ENCODE measurements around the gene CWH43. TPM values are rescaled to one million over a fixed set of nuclear protein-coding genes. Genes with fewer than 3 reads are reported as not detected.
"Not testable (repeated sequence)": the region's sequence is repeated elsewhere in the genome, so short reads cannot be mapped to it uniquely, and the experiment has no call there.

CWH43 gene
- total RNA-seq, 1 donor from 2014 or later: 3.7 TPM

DNA sequence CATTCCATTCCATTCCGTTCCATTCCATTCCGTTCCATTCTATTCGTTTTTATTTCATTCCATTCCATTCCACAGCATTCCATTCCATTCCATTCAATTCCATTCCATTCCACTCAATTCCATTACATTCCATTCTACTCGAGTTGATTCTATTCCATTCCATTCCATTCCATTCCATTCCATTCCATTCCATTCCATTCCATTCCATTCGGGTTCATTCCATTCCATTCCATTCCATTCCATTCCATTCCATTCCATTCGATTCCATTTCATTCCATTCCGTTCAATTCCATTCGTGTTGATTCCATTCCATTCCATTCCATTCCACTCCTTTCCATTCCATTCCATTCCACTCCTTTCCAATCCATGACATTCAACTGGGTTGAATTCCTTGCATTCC is 110.6 kb downstream of the CWH43 start:
- not testable (repeated sequence) for H3K36me3 ChIP-seq (ENCODE audit: control insufficient read depth, insufficient read depth, low read length); DNase-seq (ENCODE audit: low read depth); H3K27me3 ChIP-seq (ENCODE audit: control insufficient read depth, insufficient read depth, low read length); FAIRE-seq; H3K4me3 ChIP-seq (ENCODE audit: low read depth, low read length)

DNA sequence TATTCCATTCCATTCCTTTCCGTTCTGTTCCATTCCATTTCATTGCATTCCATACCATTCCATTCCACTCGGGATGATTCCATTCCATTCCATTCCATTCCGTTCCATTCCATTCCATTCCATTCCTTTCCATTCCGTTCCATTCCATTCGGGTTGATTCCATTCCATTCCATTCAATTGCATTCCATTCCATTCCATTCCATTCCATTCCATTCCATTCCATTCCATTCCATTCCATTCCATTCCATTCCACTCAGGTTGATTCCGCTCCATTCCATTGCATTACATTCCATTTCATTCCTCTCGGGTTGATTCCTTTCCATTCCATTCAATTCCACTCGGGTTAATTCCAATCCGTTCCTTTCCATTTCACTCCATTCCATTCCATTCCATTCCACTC is 111.0 kb downstream of the CWH43 start:
- H3K4me3 ChIP-seq (ENCODE audit: low read depth, low read length); DNase-seq (ENCODE audit: low read depth); FAIRE-seq; H3K36me3 ChIP-seq (ENCODE audit: control insufficient read depth, insufficient read depth, low read length); H3K27me3 ChIP-seq (ENCODE audit: control insufficient read depth, insufficient read depth, low read length): not testable (repeated sequence)

DNA sequence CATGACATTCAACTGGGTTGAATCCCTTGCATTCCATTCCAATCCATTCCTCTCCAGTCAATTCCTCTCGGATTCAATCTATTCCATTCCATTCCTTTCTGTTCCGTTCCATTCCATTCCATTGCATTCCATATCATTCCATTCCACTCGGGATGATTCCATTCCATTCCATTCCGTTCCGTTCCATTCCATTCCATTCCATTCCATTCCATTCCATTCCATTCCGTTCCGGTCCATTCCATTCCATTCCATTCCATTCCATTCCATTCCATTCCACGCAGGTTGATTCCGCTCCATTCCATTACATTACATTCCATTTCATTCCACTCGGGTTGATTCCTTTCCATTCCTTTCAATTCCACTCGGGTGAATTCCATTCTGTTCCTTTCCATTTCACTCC is 111.4 kb downstream of the CWH43 start:
- not testable (repeated sequence) for H3K36me3 ChIP-seq (ENCODE audit: control insufficient read depth, insufficient read depth, low read length); DNase-seq (ENCODE audit: low read depth); FAIRE-seq; H3K27me3 ChIP-seq (ENCODE audit: control insufficient read depth, insufficient read depth, low read length); H3K4me3 ChIP-seq (ENCODE audit: low read depth, low read length)

DNA sequence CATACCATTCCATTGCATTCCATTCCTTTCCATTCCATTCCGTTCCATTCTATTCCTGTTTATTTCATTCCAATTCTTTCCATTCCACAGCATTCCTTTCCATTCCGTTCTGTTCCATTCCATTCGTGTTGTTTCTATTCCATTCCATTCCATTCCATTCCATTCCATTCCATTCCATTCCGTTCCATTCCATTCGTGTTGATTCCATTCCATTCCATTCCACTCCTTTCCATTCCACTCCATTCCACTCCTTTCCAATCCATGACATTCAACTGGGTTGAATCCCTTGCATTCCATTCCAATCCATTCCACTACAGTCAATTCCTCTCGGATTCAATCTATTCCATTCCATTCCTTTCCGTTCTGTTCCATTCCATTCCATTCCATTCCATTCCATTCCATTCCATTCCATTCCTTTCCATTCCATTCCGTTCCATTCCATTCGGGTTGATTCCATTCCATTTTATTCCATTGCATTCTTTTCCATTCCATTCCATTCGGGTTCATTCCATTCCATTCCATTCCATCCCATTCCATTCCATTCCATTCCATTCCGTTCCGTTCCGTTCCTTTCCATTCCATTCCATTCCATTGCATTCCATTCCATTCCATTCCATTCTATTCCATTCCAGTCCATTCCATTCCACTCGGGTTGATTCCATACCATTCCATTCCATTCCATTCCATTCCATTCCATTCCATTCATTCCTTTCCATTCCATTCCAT is 112.1 kb downstream of the CWH43 start:
- not testable (repeated sequence) for FAIRE-seq; H3K4me3 ChIP-seq (ENCODE audit: low read depth, low read length)

DNA sequence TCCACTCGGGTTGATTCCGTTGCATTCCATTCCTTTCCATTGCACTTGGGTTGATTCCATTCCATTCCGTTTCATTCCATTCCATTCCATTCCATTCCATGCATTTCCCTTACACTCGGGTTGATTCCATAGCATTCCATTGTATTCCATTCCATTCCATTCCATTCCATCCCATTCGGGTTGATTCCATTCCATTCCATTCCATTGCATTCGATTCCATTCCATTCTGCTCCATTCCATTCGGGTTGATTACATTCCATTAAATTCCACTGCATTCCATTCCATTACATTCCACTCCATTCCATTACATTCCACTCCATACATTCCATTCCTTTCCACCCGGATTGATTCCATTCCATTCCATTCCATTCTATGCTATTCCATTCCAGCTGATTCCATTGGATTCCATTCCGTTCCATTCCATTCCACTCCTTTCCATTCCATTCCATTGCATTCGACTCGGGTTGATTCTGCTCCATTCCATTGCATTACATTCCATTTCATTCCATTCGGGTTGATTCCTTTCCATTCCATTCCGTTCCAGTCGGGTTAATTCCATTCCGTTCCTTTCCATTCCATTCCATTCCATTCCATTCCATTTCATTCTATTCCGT is 113.9 kb downstream of the CWH43 start:
- H3K4me3 ChIP-seq (ENCODE audit: low read depth, low read length); FAIRE-seq; H3K27me3 ChIP-seq (ENCODE audit: control insufficient read depth, insufficient read depth, low read length); H3K36me3 ChIP-seq (ENCODE audit: control insufficient read depth, insufficient read depth, low read length): not testable (repeated sequence)
- DNase-seq (ENCODE audit: low read depth): peak; percentile 49

More for the DNA sequence above, 112.1 kb downstream of the CWH43 start:
- not testable (repeated sequence) for H3K27me3 ChIP-seq (ENCODE audit: control insufficient read depth, insufficient read depth, low read length); H3K36me3 ChIP-seq (ENCODE audit: control insufficient read depth, insufficient read depth, low read length); DNase-seq (ENCODE audit: low read depth)

DNA sequence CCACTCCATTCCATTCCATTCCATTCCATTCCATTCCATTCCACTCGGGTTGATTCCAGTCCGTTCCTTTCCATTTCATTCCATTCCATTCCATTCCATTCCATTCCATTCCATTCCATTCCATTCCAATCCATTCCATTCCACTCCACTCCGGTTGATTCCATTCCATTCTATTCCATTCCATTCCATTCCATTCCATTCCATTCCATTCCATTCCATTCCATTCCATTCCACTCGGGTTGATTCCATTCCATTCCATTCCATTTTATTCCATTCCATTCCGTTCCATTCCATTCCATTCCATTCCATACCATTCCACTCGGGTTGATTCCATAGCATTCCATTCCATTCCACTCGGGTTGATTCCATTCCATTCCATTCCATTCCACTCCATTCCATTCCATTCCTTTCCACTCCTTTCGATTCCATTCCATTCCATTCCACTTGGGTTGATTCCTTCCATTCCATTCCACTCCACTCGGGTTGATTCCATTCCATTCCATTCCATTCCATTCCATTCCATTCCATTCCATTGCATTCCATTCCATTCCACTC is 116.3 kb downstream of the CWH43 start:
- not testable (repeated sequence) for H3K4me3 ChIP-seq (ENCODE audit: low read depth, low read length); H3K36me3 ChIP-seq (ENCODE audit: control insufficient read depth, insufficient read depth, low read length); FAIRE-seq; H3K27me3 ChIP-seq (ENCODE audit: control insufficient read depth, insufficient read depth, low read length)
- DNase-seq (ENCODE audit: low read depth): peak; percentile 54

DNA sequence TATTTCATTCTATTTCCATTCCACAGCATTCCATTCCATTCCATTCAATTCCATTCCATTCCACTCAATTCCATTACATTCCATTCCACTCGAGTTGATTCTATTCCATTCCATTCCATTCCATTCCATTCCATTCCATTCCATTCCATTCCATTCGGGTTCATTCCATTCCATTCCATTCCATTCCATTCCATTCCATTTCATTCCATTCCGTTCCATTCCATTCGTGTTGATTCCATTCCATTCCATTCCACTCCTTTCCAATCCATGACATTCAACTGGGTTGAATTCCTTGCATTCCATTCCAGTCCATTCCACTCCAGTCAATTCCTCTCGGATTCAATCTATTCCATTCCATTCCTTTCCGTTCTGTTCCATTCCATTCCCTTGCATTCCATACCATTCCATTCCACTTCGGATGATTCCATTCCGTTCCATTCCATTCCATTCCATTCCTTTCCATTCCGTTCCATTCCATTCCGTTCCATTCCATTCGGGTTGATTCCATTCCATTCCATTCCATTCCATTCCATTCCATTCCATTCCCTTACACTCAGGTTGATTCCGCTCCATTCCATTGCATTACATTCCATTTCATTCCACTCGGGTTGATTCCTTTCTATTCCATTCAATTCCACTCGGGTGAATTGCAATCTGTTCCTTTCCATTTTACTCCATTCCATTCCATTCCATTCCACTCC is 117.5 kb downstream of the CWH43 start:
- H3K36me3 ChIP-seq (ENCODE audit: control insufficient read depth, insufficient read depth, low read length); FAIRE-seq; DNase-seq (ENCODE audit: low read depth); H3K4me3 ChIP-seq (ENCODE audit: low read depth, low read length); H3K27me3 ChIP-seq (ENCODE audit: control insufficient read depth, insufficient read depth, low read length): not testable (repeated sequence)

DNA sequence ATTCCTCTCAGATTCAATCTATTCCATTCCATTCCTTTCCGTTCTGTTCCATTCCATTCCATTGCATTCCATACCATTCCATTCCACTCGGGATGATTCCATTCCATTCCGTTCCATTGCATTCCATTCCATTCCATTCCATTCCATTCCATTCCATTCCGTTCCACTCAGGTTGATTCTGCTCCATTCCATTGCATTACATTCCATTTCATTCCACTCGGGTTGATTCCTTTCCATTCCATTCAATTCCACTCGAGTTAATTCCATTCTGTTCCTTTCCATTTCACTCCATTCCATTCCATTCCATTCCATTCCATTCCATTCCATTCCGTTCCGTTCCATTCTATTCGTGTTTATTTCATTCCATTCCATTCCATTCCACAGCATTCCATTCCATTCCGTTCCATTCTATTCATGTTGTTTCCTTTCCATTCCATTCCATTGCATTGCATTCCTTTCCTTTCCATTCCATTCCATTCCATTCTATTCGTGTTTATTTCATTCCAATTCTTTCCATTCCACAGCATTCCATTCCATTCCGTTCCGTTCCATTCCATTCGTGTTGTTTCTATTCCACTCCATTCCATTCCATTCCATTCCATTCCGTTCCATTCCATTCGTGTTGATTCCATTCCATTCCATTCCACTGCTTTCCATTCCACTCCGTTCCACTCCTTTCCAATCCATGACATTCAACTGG is 118.3 kb downstream of the CWH43 start:
- not testable (repeated sequence) for FAIRE-seq

DNA sequence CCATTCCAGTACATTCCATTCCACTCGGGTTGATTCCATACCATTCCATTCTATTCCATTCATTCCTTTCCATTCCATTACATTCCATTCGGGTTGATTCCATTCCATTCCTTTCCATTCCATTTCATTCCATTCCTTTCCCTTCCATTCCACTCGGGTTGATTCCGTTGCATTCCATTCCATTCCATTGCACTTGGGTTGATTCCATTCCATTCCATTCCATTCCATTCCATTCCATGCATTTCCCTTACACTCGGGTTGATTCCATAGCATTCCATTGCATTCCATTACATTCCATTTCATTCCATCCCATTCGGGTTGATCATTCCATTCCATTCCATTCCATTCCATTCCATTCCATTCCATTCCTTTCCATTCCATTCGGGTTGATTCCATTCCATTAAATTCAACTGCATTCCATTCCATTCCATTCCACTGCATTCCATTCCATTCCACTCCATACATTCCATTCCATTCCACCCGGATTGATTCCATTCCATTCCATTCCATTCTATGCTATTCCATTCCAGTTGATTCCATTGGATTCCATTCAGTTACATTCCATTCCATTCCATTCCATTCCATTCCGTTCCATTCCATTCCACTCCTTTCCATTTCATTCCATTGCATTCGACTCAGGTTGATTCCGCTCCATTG is 119.3 kb downstream of the CWH43 start:
- not testable (repeated sequence) for H3K4me3 ChIP-seq (ENCODE audit: low read depth, low read length); FAIRE-seq; H3K36me3 ChIP-seq (ENCODE audit: control insufficient read depth, insufficient read depth, low read length); H3K27me3 ChIP-seq (ENCODE audit: control insufficient read depth, insufficient read depth, low read length)
- DNase-seq (ENCODE audit: low read depth): peak; percentile 49

More for the DNA sequence above, 118.3 kb downstream of the CWH43 start:
- H3K27me3 ChIP-seq (ENCODE audit: control insufficient read depth, insufficient read depth, low read length); H3K36me3 ChIP-seq (ENCODE audit: control insufficient read depth, insufficient read depth, low read length); H3K4me3 ChIP-seq (ENCODE audit: low read depth, low read length): not testable (repeated sequence)
- peak; percentile 57 for DNase-seq (ENCODE audit: low read depth)

DNA sequence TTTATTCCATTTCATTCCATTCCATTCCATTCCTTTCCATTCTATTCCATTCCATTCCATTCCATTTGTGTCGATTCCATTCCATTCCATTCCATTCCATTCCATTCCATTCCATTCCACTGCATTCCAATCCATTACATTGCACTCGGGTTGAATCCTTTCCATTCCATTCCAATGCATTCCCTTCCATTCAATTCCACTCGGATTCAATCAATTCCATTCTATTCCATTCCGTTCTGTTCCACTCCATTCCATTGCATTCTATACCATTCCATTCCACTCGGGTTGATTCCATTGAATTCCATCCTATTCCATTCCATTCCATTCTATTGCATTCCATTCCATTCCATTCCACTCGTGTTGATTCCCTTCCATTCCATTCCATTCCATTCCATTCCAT is 121.2 kb downstream of the CWH43 start:
- not testable (repeated sequence) for FAIRE-seq; H3K27me3 ChIP-seq (ENCODE audit: control insufficient read depth, insufficient read depth, low read length); H3K36me3 ChIP-seq (ENCODE audit: control insufficient read depth, insufficient read depth, low read length); H3K4me3 ChIP-seq (ENCODE audit: low read depth, low read length)
- DNase-seq (ENCODE audit: low read depth): peak; percentile 73

DNA sequence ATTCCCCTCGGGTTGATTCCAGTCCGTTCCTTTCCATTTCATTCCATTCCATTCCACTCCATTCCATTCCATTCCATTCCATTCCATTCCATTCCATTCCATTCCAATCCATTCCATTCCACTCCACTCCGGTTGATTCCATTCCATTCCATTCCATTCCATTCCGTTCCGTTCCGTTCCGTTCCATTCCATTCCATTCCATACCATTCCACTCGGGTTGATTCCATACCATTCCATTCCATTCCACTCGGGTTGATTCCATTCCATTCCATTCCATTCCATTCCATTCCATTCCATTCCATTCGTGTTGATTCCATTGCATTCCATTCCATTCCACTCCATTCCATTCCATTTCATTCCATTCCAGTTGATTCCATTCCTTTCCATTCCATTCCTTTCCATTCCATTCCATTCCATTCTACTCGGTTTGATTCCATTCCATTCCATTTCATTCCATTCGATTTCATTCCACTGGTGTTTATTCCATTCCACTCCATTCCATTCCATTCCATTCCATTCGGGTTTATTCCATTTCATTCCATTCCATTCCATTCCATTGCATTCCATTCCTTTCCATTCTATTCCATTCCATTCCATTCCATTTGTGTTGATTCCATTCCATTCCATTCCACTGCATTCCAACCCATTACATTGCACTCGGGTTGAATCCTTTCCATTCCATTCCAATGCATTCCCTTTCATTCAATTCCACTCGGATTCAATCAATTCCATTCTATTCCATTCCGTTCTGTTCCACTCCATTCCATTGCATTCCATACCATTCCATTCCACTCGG is 122.3 kb downstream of the CWH43 start:
- H3K4me3 ChIP-seq (ENCODE audit: low read depth, low read length); H3K36me3 ChIP-seq (ENCODE audit: control insufficient read depth, insufficient read depth, low read length); FAIRE-seq; H3K27me3 ChIP-seq (ENCODE audit: control insufficient read depth, insufficient read depth, low read length): not testable (repeated sequence)
- DNase-seq (ENCODE audit: low read depth): peak; percentile 46

DNA sequence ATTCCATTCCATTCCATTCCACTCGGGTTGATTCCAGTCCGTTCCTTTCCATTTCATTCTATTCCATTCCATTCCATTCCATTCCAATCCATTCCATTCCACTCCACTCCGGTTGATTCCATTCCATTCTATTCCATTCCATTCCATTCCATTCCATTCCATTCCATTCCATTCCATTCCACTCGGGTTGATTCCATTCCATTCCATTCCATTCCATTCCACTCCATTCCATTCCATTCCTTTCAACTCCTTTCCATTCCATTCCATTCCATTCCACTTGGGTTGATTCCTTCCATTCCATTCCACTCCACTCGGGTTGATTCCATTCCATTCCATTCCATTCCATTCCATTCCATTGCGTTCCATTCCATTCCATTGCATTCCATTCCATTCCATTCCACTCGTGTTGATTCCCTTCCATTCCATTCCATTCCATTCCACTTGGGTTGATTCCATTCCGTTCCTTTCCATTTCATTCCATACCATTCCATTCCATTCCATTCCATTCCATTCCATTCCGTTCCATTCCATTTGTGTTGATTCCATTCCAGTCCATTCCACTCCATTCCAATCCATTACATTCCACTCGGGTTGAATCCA is 123.6 kb downstream of the CWH43 start:
- H3K36me3 ChIP-seq (ENCODE audit: control insufficient read depth, insufficient read depth, low read length): not testable (repeated sequence)

DNA sequence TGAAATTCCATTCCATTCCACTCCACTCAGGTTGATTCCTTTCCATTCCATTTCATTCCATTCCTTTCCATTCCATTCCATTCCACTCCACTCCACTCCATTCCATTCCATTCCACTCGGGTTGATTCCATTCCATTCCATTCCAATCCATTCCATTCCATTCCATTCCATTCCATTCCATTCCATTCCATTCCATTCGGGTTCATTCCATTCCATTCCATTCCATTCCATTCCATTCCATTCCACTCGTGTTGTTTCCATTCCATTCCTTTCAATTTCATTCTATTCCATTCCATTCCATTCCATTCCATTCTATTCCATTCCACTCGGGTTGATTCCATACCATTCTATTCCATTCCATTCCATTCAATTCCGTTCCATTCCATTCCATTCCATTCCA is 124.5 kb downstream of the CWH43 start:
- not testable (repeated sequence) for H3K36me3 ChIP-seq (ENCODE audit: control insufficient read depth, insufficient read depth, low read length); H3K27me3 ChIP-seq (ENCODE audit: control insufficient read depth, insufficient read depth, low read length); DNase-seq (ENCODE audit: low read depth); FAIRE-seq; H3K4me3 ChIP-seq (ENCODE audit: low read depth, low read length)

More for the DNA sequence above, 123.6 kb downstream of the CWH43 start:
- not testable (repeated sequence) for H3K27me3 ChIP-seq (ENCODE audit: control insufficient read depth, insufficient read depth, low read length); H3K4me3 ChIP-seq (ENCODE audit: low read depth, low read length); DNase-seq (ENCODE audit: low read depth); FAIRE-seq
